ENCODE measurements around the gene KIAA0930.
A peak's percentile ranks its signal among the peaks of the same experiment; 100 is the strongest.

Gene KIAA0930

GRCh38 chr22:45216133-45217003 lies 24.3 kb downstream of the KIAA0930 start:
- DNase-seq (ENCODE audit: low read depth): peak; percentile 40

GRCh38 chr22:45212992-45213751 lies 27.5 kb downstream of the KIAA0930 start:
- peak; percentile 66 for DNase-seq (ENCODE audit: low read depth)

- peak; percentile 97 for DNase-seq (ENCODE audit: low read depth)
Measured at GRCh38 chr22:45212306-45212709, 28.4 kb downstream of the KIAA0930 start.

GRCh38 chr22:45211848-45212247 lies 28.8 kb downstream of the KIAA0930 start:
- no peak for DNase-seq (ENCODE audit: low read depth)

- DNase-seq (ENCODE audit: low read depth): no peak
Measured at GRCh38 chr22:45211435-45211834, 29.3 kb downstream of the KIAA0930 start.

- DNase-seq (ENCODE audit: low read depth): peak; percentile 73
Measured at GRCh38 chr22:45210991-45211390, 29.7 kb downstream of the KIAA0930 start.

- DNase-seq (ENCODE audit: low read depth): no peak
Measured at GRCh38 chr22:45210577-45210976, 30.1 kb downstream of the KIAA0930 start.

DNA sequence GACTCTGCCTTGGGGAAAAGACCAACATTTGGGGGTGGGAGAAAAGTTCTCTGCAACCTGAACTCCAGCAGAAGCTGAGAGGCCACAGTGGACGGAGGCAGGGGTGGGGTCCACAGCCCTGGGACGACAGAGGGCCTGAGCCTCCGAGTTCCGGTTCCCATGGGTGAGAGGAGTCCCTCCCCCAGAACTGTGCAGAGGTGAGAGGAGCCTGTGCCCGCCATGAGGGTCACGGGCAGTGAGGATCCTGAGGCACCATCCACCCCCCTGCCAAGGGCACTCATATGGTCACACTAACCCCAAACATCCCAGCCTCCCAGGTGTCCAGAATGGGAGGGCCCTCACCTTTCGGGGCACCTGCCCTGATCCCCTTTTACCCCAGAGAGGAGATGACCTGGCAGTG lies 30.5 kb downstream of the KIAA0930 start:
- no peak for DNase-seq (ENCODE audit: low read depth)

GRCh38 chr22:45208993-45209838 lies 31.5 kb downstream of the KIAA0930 start:
- DNase-seq (ENCODE audit: low read depth): peak; percentile 87

DNA sequence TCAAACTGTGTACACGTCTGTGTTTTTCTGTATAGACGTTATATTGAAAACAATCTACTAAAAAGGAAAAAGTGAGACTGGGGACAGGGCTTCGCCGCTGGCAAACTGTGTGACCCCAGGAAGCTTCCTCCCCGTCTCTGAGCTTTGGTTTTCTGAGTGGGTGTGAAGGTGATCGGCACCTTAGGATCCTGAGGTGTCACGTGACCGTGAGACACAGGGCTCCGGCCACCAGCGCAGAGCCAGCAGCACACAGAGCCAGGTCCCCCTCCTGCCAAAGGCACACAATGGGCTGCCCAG lies 32.0 kb downstream of the KIAA0930 start:
- no peak for DNase-seq (ENCODE audit: low read depth)

- DNase-seq (ENCODE audit: low read depth): peak; percentile 77
Measured at GRCh38 chr22:45207981-45208664, 32.6 kb downstream of the KIAA0930 start.

- no peak for DNase-seq (ENCODE audit: low read depth)
Measured at GRCh38 chr22:45207533-45207932, 33.2 kb downstream of the KIAA0930 start.

DNA sequence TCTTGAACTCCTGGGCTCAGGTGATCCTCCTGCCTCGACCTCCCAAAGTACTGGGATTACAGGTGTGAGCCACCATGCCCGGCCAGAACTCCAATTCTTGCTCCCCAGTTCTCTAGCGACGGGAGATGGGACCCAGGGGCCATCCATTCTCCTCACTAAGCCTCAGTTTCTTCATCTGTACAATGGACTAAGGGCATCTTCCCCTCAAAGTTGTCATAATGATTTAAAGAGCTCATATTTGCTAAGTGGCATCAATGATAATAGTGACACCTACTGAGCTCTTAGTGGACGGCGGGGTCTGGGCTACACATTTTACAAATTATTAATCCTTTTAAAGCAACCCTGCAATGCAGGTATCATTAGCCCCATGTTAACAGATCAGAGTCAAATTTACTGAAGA lies 34.5 kb downstream of the KIAA0930 start:
- DNase-seq (ENCODE audit: low read depth): no peak

DNA sequence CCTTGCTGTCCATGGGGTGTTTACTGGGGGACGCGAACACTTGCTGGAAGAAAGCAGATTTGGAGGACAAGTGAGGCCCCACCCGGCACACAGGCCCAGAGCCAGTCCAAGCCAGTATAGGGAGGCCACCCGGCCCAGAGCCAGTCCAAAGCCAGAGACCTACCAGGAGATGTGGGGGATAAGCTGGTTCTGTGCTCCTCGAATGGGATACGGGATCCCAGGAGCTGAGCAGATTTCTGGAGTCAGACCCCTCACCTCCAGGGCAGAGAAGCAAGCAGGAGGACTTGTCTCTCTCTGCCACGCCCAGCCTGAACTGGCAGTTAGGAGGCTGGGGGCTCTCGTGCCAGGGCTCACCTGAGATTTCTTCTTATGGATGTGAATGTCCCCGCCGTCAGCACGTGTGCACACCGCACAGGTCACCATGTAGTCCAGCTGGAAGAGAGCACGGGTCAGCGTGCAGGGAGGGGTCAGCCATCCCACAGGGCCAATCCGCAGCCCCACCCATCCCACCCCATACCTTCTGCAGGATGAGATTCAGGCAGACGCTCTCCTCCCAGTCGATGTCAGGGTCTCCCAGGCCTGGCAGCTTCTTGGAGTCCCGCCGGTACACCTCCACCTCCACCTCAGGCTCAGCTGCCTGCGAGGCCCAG lies 35.3 kb downstream of the KIAA0930 start:
- DNase-seq (ENCODE audit: low read depth): no peak

- no peak for DNase-seq (ENCODE audit: low read depth)
Measured at GRCh38 chr22:45204819-45205218, 35.9 kb downstream of the KIAA0930 start.

GRCh38 chr22:45204241-45204640 lies 36.5 kb downstream of the KIAA0930 start:
- DNase-seq (ENCODE audit: low read depth): no peak

- no peak for DNase-seq (ENCODE audit: low read depth)
Measured at GRCh38 chr22:45203150-45203951, 37.3 kb downstream of the KIAA0930 start.

DNA sequence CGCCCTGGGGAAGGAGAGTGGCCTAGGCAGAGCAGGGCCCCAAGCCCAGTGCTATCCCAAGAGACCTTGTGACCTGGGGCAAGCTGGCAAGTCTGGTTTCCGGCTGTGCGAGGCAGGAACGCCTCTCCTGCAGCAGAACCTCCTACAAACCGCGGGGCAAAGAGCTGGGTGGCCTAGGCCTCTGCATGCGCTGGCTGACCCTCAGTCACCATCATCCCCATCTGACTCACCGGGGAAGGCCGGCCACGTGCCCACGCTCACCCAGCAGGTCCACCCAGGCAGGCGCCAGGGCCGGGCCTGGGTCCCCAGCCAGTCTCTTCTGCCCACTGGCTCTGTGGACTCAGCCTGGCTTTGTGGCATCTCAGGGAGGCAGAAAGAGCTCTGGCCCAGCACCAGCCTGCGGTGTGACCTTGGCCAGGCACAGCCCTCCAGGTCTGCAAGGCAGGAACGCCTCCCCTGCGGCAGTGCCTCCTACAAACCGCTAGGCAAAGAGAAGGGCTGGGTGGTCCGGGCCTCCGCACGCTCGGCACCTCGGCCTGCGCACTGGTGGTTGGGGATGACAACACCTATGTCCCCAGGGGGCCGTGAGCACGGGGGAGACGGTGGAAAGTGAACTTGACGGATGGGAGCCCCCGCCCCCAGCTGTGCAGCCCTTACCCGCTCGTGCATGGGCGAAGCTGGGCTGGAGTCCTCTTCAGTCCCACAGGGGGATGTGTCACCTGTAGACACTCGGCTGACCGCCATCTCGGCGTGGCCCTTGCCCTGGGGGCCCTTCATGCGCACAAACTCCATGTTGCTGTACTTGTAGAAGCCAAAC lies 38.2 kb downstream of the KIAA0930 start:
- DNase-seq (ENCODE audit: low read depth): no peak

GRCh38 chr22:45201678-45202332 lies 38.9 kb downstream of the KIAA0930 start:
- DNase-seq (ENCODE audit: low read depth): peak; percentile 96
